H9 (cell line): ENCODE results near the gene GRM5. TPM values are rescaled to one million over a fixed set of nuclear protein-coding genes. Genes with fewer than 3 reads are reported as not detected.

Experiments used
- DNase-seq: peaks from one replicate; pipeline ENCODE4 v3.0.0-alpha.2; 2017
- H2AFZ ChIP-seq: one replicate; pipeline ENCODE4 v1.6.1; 2013; ENCODE audit warnings: mild to moderate bottlenecking, low read length, control low read depth, moderate library complexity
- H2AK5ac ChIP-seq: 2 replicates; pipeline ENCODE4 v1.6.1; 2013; ENCODE audit warnings: low read length, control low read depth, mixed read lengths; ENCODE audit not compliant: insufficient read length
- H2BK120ac ChIP-seq: one replicate; pipeline ENCODE4 v1.6.1; 2013; ENCODE audit warnings: low read depth, mild to moderate bottlenecking, low read length, control low read depth, inconsistent platforms; ENCODE audit not compliant: poor library complexity, severe bottlenecking
- H2BK12ac ChIP-seq: 2 replicates; pipeline ENCODE4 v1.6.1; 2013; ENCODE audit warnings: low read length, control low read depth, mixed read lengths, low read depth; ENCODE audit not compliant: insufficient read length
- H2BK15ac ChIP-seq: 2 replicates; pipeline ENCODE4 v1.6.1; 2013; ENCODE audit warnings: low read depth, low read length, control low read depth
- H2BK20ac ChIP-seq: one replicate; pipeline ENCODE4 v1.6.1; 2013; ENCODE audit warnings: low read depth, mild to moderate bottlenecking, low read length, control low read depth, inconsistent platforms; ENCODE audit not compliant: poor library complexity, severe bottlenecking
- H2BK5ac ChIP-seq: 2 replicates; pipeline ENCODE4 v1.6.1; 2013; ENCODE audit warnings: low read length, control low read depth, mixed read lengths; ENCODE audit not compliant: insufficient read length
- H3K14ac ChIP-seq: 2 replicates; pipeline ENCODE4 v1.6.1; 2013; ENCODE audit warnings: low read length, control low read depth; ENCODE audit not compliant: insufficient read depth
- H3K18ac ChIP-seq: 2 replicates; pipeline ENCODE4 v1.6.1; 2013; ENCODE audit warnings: low read depth, mild to moderate bottlenecking, mixed read lengths, low read length, control low read depth; ENCODE audit not compliant: insufficient read length
- H3K23ac ChIP-seq: 2 replicates; pipeline ENCODE4 v1.6.1; 2013; ENCODE audit warnings: low read length, control low read depth, mixed read lengths, low read depth; ENCODE audit not compliant: insufficient read length
- H3K23me2 ChIP-seq: 2 replicates; pipeline ENCODE4 v1.6.1; 2013; ENCODE audit warnings: low read depth, mild to moderate bottlenecking, mixed read lengths, low read length, control low read depth; ENCODE audit not compliant: insufficient read length, poor library complexity, severe bottlenecking
- H3K27ac ChIP-seq: 2 replicates; pipeline ENCODE4 v1.5.1; 2013; ENCODE audit warnings: low read length, control low read depth, mixed read lengths, low read depth; ENCODE audit not compliant: insufficient read length
- H3K27me3 ChIP-seq: 2 replicates; pipeline ENCODE4 v1.6.1; 2013; ENCODE audit warnings: low read length, control low read depth, inconsistent platforms; ENCODE audit not compliant: insufficient read depth
- H3K4ac ChIP-seq: 2 replicates; pipeline ENCODE4 v1.6.1; 2013; ENCODE audit warnings: low read depth, mild to moderate bottlenecking, control low read depth, inconsistent platforms, low read length, moderate library complexity
- H3K4me1 ChIP-seq: 2 replicates; pipeline ENCODE4 v1.6.1; 2013; ENCODE audit warnings: low read length, control low read depth, inconsistent platforms; ENCODE audit not compliant: insufficient read depth
- H3K4me2 ChIP-seq: 2 replicates; pipeline ENCODE4 v1.6.1; 2013; ENCODE audit warnings: low read length, control low read depth, mixed read lengths; ENCODE audit not compliant: insufficient read length, insufficient read depth
- H3K56ac ChIP-seq: 2 replicates; pipeline ENCODE4 v1.6.1; 2013; ENCODE audit warnings: low read depth, mild to moderate bottlenecking, mixed read lengths, low read length, control low read depth; ENCODE audit not compliant: insufficient read length
- H3K79me1 ChIP-seq: 2 replicates; pipeline ENCODE4 v1.6.1; 2013; ENCODE audit warnings: low read depth, mild to moderate bottlenecking, moderate library complexity, low read length, control low read depth, inconsistent platforms; ENCODE audit not compliant: insufficient read depth, poor library complexity, severe bottlenecking
- H3K79me2 ChIP-seq: 2 replicates; pipeline ENCODE4 v1.6.1; 2013; ENCODE audit warnings: low read length, control low read depth, inconsistent platforms; ENCODE audit not compliant: insufficient read depth
- H3K9ac ChIP-seq: 2 replicates; pipeline ENCODE4 v1.6.1; 2013; ENCODE audit warnings: low read length, control low read depth, mixed read lengths; ENCODE audit not compliant: insufficient read length; ENCODE audit errors: extremely low read depth
- H3K9me3 ChIP-seq: one replicate; pipeline ENCODE4 v1.6.1; 2013; ENCODE audit warnings: low read depth, low read length, inconsistent platforms; ENCODE audit not compliant: control insufficient read depth
- H3T11ph ChIP-seq: one replicate; pipeline ENCODE4 v1.6.1; 2013; ENCODE audit warnings: mild to moderate bottlenecking, low read length, control low read depth, inconsistent platforms
- H4K20me1 ChIP-seq: one replicate; pipeline ENCODE4 v1.6.1; 2013; ENCODE audit not compliant: control insufficient read depth, insufficient read length, insufficient read depth
- H4K5ac ChIP-seq: 2 replicates; pipeline ENCODE4 v1.6.1; 2013; ENCODE audit warnings: low read depth, mild to moderate bottlenecking, mixed read lengths, low read length, control low read depth; ENCODE audit not compliant: insufficient read length
- H4K8ac ChIP-seq: replicated peaks from 2 replicates; pipeline ENCODE4 v1.6.1; 2013; ENCODE audit warnings: low read length, control low read depth, mixed read lengths, low read depth; ENCODE audit not compliant: insufficient read length
- H4K91ac ChIP-seq: 2 replicates; pipeline ENCODE4 v1.6.1; 2013; ENCODE audit warnings: low read depth, mild to moderate bottlenecking, moderate library complexity, mixed read lengths, low read length, control low read depth; ENCODE audit not compliant: insufficient read length
- H3K27ac Mint-ChIP-seq, 3 experiments: 2 replicates in 2 of 3; 3 replicates in 1 of 3; pipeline ENCODE4 v1.8.0; 2020 to 2021; ENCODE audit warnings: mixed read lengths in 3 of 3, mild to moderate bottlenecking in 1 of 3, moderate library complexity in 1 of 3
- H3K27me3 Mint-ChIP-seq: 2 replicates; pipeline ENCODE4 v1.8.0; 2021; ENCODE audit warnings: low read depth, mild to moderate bottlenecking, moderate library complexity, mixed read lengths
- H3K36me3 Mint-ChIP-seq, 3 experiments: 2 replicates in 2 of 3; 3 replicates in 1 of 3; pipeline ENCODE4 v1.8.0; 2020 to 2021; ENCODE audit warnings: low read depth in 3 of 3, mixed read lengths in 3 of 3; ENCODE audit not compliant: insufficient read depth in 1 of 3
- H3K4me1 Mint-ChIP-seq, 2 experiments: 2 replicates each; pipeline ENCODE4 v1.8.0; 2020; ENCODE audit warnings: mixed read lengths in 2 of 2
- H3K4me3 Mint-ChIP-seq, 2 experiments: 2 replicates in 1 of 2; 3 replicates in 1 of 2; pipeline ENCODE4 v1.8.0; 2020 to 2021; ENCODE audit warnings: mild to moderate bottlenecking in 2 of 2, mixed read lengths in 2 of 2, moderate library complexity in 1 of 2
- H3K9me3 Mint-ChIP-seq, 2 experiments: 2 replicates in 1 of 2; 3 replicates in 1 of 2; pipeline ENCODE4 v1.8.0; 2020; ENCODE audit warnings: mild to moderate bottlenecking in 2 of 2, mixed read lengths in 2 of 2, moderate library complexity in 1 of 2
- WGBS: extraction: QIAGEN DNeasy Blood & Tissue Kit; methylation state at CpG from one replicate; pipeline ENCODE4 v1.1.7; 2013; ENCODE audit warnings: missing lambda C conversion rate, low lambda C conversion rate, mixed read lengths; ENCODE audit not compliant: insufficient read length; ENCODE audit errors: extremely low coverage; 5-methylcytosine and 5-hydroxymethylcytosine counted together
- total RNA-seq: library from RNA; stranded (reverse); gene quantifications from 2 replicates; pipeline ENCODE4 v1.2.1, GENCODE V29; 2021
- TF ChIP-seq, protein P1 (sequence below): fragments of 200-600 bp; sonication (generic); conservative IDR thresholded peaks from 3 replicates; pipeline ENCODE4 v1.8.0; 2021; ENCODE audit warnings: antibody characterized with exemption, mild to moderate bottlenecking

The GRM5 gene
- total RNA-seq, 1 experiment from 2014 or later: not detected

DNA sequence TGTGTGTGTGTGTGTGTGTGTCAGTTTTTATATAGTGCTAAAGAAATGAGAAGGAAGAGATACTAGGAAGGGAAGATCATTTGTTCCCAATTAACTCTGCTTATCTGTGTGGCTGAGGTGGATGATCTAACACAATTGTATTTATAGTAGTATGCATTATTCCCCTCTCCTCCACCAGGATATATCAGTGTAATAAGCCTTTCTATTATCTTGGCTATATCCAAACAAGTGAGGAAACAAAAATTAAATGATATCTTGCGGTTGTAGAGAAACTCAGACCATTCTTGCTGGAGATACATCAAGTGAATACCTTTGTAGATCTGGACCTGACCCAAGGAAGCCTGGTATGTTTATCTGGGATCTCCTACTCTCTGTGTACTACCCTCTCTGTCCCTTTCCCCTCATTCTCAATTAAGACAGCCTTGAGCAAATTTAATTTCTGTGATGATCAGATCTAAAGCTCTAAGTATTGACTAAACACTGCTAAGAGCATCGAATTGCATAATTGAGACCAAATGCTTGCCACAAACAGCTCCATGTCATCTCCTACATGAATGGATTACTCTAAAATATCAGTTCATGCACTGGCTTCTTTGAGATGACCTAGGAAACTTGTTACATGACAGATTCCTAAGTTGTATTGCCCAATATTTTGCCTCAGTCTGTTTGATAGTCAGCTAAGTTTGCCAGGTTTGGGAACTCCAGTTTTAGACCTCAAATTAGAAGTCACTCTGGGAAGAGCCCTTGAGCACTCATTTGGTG, 543.0 kb downstream of the GRM5 start:
- Histone ChIP-seq H4K91ac (no peak overlapping the region), H3K18ac (no peak overlapping the region), H4K20me1 (no peaks in the 10 kb centered on the region), H3K79me1 (no peaks in the 10 kb centered on the region), H3K9me3 (no peaks in the 10 kb centered on the region), H3K23me2 (no peaks in the 10 kb centered on the region), H3K27ac (no peak overlapping the region), H3K4me2 (no peak overlapping the region), H2BK120ac (no peak overlapping the region), H2AFZ (no peak overlapping the region), H4K5ac (no peak overlapping the region), H3K27me3 (no peaks in the 10 kb centered on the region), H3K9ac (no peak overlapping the region), H3K4ac (no peak overlapping the region), H3K4me1 (peaks cover 2% of the 10 kb centered on the region; the same call in 1 of the 2 replicates), H2BK15ac (no peak overlapping the region), H2BK12ac (no peak overlapping the region), H2BK20ac (no peak overlapping the region), H4K8ac (no peak overlapping the region), H3T11ph (no peak overlapping the region), H3K79me2 (no peaks in the 10 kb centered on the region), H3K56ac (no peak overlapping the region), H3K23ac (no peak overlapping the region), H2AK5ac (no peak overlapping the region), H3K14ac (no peak overlapping the region), H2BK5ac (no peak overlapping the region)
- Mint-ChIP-seq H3K27ac (no peak overlapping the region), H3K9me3 (no peaks in the 10 kb centered on the region), H3K4me3 (no peak overlapping the region), H3K36me3 (0 out of 7 replicates have a peak, but pooled peaks cover 0 to 1% (median 0%) of the 10 kb centered on the region in 3 experiments), H3K27me3 (no peaks in the 10 kb centered on the region), H3K4me1 (peaks cover 13 to 17% of the 10 kb centered on the region in 2 experiments)
- no peak for DNase-seq
- no CpG with 5 or more reads among the region's 2 CpGs for WGBS
- TF ChIP-seq, protein P1, sequence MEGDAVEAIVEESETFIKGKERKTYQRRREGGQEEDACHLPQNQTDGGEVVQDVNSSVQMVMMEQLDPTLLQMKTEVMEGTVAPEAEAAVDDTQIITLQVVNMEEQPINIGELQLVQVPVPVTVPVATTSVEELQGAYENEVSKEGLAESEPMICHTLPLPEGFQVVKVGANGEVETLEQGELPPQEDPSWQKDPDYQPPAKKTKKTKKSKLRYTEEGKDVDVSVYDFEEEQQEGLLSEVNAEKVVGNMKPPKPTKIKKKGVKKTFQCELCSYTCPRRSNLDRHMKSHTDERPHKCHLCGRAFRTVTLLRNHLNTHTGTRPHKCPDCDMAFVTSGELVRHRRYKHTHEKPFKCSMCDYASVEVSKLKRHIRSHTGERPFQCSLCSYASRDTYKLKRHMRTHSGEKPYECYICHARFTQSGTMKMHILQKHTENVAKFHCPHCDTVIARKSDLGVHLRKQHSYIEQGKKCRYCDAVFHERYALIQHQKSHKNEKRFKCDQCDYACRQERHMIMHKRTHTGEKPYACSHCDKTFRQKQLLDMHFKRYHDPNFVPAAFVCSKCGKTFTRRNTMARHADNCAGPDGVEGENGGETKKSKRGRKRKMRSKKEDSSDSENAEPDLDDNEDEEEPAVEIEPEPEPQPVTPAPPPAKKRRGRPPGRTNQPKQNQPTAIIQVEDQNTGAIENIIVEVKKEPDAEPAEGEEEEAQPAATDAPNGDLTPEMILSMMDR: no peak
